ENCODE results near the gene BLTP2. TPM values are rescaled to one million over a fixed set of nuclear protein-coding genes. Genes with fewer than 3 reads are reported as not detected.
A peak's percentile ranks its signal among the peaks of the same experiment; 100 is the strongest.

Gene BLTP2
- 100 to 1,000 TPM; 137 to 140 TPM for total RNA-seq

DNA sequence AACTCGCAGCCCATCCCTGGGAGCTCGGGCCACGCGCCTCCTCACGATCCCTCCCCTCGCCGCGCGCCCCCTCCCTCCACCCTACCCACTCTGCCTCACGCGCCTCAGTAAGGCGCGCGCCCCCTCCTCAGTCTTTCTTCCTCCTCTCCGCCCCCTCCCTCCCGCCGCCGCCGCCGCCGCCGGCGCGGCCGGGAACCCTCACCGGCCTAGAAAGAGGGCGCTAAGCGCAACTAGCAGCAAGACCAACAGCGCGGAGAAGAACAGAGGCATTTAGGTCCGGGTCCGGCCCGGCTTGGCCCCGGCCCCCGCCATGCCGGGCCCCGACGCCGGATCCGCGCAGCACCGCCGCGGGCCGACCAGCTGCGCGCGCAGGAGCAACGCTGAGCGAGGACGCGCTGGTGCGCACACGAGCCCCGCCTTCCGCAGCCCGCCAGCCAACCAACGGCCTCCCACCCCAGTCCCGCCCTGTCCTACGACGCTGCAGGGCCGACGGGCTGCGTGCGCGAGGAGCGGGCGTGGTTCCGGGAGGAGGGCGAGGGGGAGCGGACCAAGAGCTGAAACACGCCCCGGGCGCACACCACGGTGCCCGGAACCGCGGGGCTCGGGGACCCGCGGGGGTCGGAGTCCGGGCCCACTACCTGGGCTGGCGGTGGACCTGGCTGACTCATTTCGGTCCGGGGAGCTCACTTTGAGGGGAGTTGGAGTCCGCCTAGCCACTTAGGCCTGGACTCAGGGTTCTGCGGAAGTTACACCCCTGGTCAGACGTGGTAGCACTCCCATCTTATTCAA lies at the start of gene BLTP2:
TSS of gene BLTP2 (minus strand) at position 372 of the 789 bp plus-strand sequence. CDS start at position 270, 102 bp downstream.
- Mint-ChIP-seq H3K27ac (peak within 1 kb of the TSS; percentile 84), H3K27me3 (no peaks in the 10 kb centered on the region), H3K36me3 (ENCODE audit: low read depth) (peaks cover 49% of the 10 kb centered on the region), H3K4me3 (peak within 1 kb of the TSS; percentile 86), H3K9me3 (no peaks in the 10 kb centered on the region), H3K4me1 (ENCODE audit: low read depth) (peaks cover 40% of the 10 kb centered on the region)
- TF ChIP-seq, protein P1, sequence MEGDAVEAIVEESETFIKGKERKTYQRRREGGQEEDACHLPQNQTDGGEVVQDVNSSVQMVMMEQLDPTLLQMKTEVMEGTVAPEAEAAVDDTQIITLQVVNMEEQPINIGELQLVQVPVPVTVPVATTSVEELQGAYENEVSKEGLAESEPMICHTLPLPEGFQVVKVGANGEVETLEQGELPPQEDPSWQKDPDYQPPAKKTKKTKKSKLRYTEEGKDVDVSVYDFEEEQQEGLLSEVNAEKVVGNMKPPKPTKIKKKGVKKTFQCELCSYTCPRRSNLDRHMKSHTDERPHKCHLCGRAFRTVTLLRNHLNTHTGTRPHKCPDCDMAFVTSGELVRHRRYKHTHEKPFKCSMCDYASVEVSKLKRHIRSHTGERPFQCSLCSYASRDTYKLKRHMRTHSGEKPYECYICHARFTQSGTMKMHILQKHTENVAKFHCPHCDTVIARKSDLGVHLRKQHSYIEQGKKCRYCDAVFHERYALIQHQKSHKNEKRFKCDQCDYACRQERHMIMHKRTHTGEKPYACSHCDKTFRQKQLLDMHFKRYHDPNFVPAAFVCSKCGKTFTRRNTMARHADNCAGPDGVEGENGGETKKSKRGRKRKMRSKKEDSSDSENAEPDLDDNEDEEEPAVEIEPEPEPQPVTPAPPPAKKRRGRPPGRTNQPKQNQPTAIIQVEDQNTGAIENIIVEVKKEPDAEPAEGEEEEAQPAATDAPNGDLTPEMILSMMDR (IDR thresholded peaks at IDR 0.05), result no peak
- POLR2A ChIA-PET, result interaction anchor here (0.7 to 6.3 kb wide), 20 partner anchors 8 to 150 kb away, joined by 3 to 60 read pairs (median 4); partner anchors contain the start of genes ALDOC, PIGS, PROCA1 and RPL23A
- DNase-seq (peak; percentile 96), ATAC-seq (peak; percentile 99)
- intact Hi-C loops (cut with micrococcal nuclease), result no loop called here
- CTCF ChIA-PET, result interaction anchor here (1.1 to 6.7 kb wide), 18 partner anchors 8 to 308 kb away, joined by 3 to 83 read pairs (median 5); partner anchors contain the start of genes RPL23A, SDF2, SUPT6H and TLCD1

DNA sequence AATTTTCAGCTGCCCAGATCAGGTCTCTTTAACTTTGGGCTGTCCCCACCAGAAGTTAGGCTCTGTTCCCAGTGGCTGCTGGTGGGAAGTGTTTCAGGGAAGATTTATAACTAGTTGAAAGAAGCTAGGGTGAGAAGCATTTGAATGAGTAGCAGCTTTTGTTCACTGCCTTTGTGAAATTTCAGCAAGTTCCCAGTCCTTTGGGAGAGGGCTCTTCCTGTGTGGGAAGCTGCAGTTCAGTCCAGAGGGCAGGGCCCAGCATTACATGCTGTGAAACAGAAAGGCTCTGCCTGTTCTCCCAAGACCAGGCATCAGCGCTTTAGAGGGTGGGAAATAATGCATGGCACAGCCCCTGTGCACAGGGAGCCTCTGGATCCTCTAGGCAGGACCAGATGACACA lies 48.9 kb upstream of the BLTP2 start:
- CTCF ChIA-PET, result no interaction called here
- Mint-ChIP-seq H3K9me3 (no peaks in the 10 kb centered on the region), H3K4me3 (no peak overlapping the region), H3K27me3 (no peaks in the 10 kb centered on the region), H3K27ac (no peak overlapping the region), H3K4me1 (ENCODE audit: low read depth) (no peaks in the 10 kb centered on the region), H3K36me3 (ENCODE audit: low read depth) (peaks cover 51% of the 10 kb centered on the region)
- no peak for ATAC-seq
- intact Hi-C loops (cut with micrococcal nuclease), result no loop called here
- TF ChIP-seq, protein P1 (IDR thresholded peaks at IDR 0.05), result no peak
- POLR2A ChIA-PET, result interaction anchor here (0.8 to 1.7 kb wide), 3 partner anchors 11 to 116 kb away, joined by 3 to 4 read pairs (median 3); no protein-coding TSS in a partner anchor
- no peak for DNase-seq

GRCh38 chr17:28689011-28689410 lies 44.1 kb upstream of the BLTP2 start:
- no peaks in the 10 kb centered on the region for H3K9me3 Mint-ChIP-seq
- no peaks in the 10 kb centered on the region for H3K27me3 Mint-ChIP-seq
- no peak for ATAC-seq
- H3K36me3 Mint-ChIP-seq (ENCODE audit: low read depth), result peaks cover 68% of the 10 kb centered on the region
- H3K4me1 Mint-ChIP-seq (ENCODE audit: low read depth), result no peaks in the 10 kb centered on the region
- H3K27ac Mint-ChIP-seq, result no peak overlapping the region
- POLR2A ChIA-PET, result interaction anchor here (0.6 to 3.8 kb wide), 6 partner anchors 11 to 87 kb away, joined by 3 to 14 read pairs (median 5); partner anchors contain the start of gene PROCA1
- no peak for DNase-seq
- H3K4me3 Mint-ChIP-seq, result no peak overlapping the region
- CTCF ChIA-PET, result interaction anchor here (0.8 to 1.4 kb wide), 2 partner anchors 14 to 77 kb away, joined by 3 to 5 read pairs; no protein-coding TSS in a partner anchor
- intact Hi-C loops (cut with micrococcal nuclease), result no loop called here
- TF ChIP-seq, protein P1 (IDR thresholded peaks at IDR 0.05), result no peak

DNA sequence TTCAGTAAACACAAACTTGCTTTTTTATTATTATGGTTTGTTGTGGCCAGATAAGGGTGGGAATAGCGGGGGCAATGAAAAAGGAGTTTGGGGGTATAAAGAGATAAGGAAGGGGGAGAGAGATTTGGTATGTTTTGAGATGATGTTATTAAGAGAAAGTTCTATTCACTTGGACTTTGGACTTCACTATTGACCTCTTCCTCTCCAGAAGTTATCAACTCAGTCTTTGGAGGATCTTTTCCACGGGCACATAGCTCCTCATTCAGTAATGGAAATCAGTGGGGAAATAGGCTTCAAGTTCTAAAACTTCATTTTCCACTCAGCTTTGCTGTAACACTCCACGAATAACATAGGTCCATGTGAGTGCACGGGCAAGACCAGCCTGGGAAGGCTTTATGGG lies 43.5 kb upstream of the BLTP2 start:
- TF ChIP-seq, protein P1 (IDR thresholded peaks at IDR 0.05), result no peak
- intact Hi-C loops (cut with micrococcal nuclease), result no loop called here
- CTCF ChIA-PET, result interaction anchor here (0.7 to 1.7 kb wide), 3 partner anchors 13 to 75 kb away, joined by 3 to 5 read pairs (median 4); no protein-coding TSS in a partner anchor
- no peaks in the 10 kb centered on the region for H3K27me3 Mint-ChIP-seq
- DNase-seq (no peak), ATAC-seq (no peak)
- POLR2A ChIA-PET, result interaction anchor here (0.6 to 3.8 kb wide), 5 partner anchors 11 to 86 kb away, joined by 3 to 14 read pairs (median 6); partner anchors contain the start of gene PROCA1
- H3K9me3 Mint-ChIP-seq, result no peaks in the 10 kb centered on the region
- no peaks in the 10 kb centered on the region for H3K4me1 Mint-ChIP-seq (ENCODE audit: low read depth)
- peaks cover 66% of the 10 kb centered on the region for H3K36me3 Mint-ChIP-seq (ENCODE audit: low read depth)
- H3K4me3 Mint-ChIP-seq, result no peak overlapping the region
- no peak overlapping the region for H3K27ac Mint-ChIP-seq

Measured in activated CD8-positive, alpha-beta T cell treated with anti-CD3 and anti-CD28 coated beads for 36 hours (primary cell).